Suprapubic skin (tissue), 4 donors: ENCODE data around the gene IL17B. TPM values are rescaled to one million over a fixed set of nuclear protein-coding genes. Genes with fewer than 3 reads are reported as not detected.

Experiments
- DNase-seq, 2 donors: peaks; one replicate each; pipeline ENCODE4 v3.0.0-alpha.2; 2019; ENCODE audit warnings: low spot score in 2 of 2
- H3K27ac ChIP-seq: fragments of 200-600 bp; sonication (generic); one replicate; pipeline ENCODE4 v1.5.1; 2019
- H3K27me3 ChIP-seq: fragments of 200-600 bp; sonication (generic); one replicate; pipeline ENCODE4 v1.5.1; 2019
- H3K36me3 ChIP-seq: fragments of 200-600 bp; sonication (generic); one replicate; pipeline ENCODE4 v1.5.1; 2019
- H3K4me1 ChIP-seq: fragments of 200-600 bp; sonication (generic); one replicate; pipeline ENCODE4 v1.5.1; 2019
- H3K4me3 ChIP-seq: fragments of 200-600 bp; sonication (generic); one replicate; pipeline ENCODE4 v1.5.1; 2019; ENCODE audit warnings: mild to moderate bottlenecking
- H3K9me3 ChIP-seq: fragments of 200-600 bp; sonication (generic); one replicate; pipeline ENCODE4 v1.5.1; 2019
- CTCF ChIP-seq, 2 donors: fragments of 200-600 bp in 1 of 2; fragments of 450-650 bp in 1 of 2; sonication (generic) in 1 of 2; IDR thresholded peaks; one replicate each; pipeline ENCODE4 v1.5.1; 2016 to 2019; ENCODE audit warnings: antibody characterized with exemption in 2 of 2, mild to moderate bottlenecking in 1 of 2, moderate library complexity in 1 of 2
- EP300 ChIP-seq: sonication (generic); formaldehyde crosslinking; IDR thresholded peaks from one replicate; pipeline ENCODE4 v1.6.1; 2017; ENCODE audit warnings: antibody characterized with exemption
- POLR2A ChIP-seq, 2 donors: fragments of 450-650 bp; IDR thresholded peaks; one replicate each; pipeline ENCODE4 v1.6.1; 2017; ENCODE audit warnings: antibody characterized with exemption in 2 of 2, mild to moderate bottlenecking in 2 of 2, moderate library complexity in 2 of 2
- POLR2AphosphoS5 ChIP-seq, 3 donors: sonication (generic); formaldehyde crosslinking; IDR thresholded peaks; one replicate each; pipeline ENCODE4 v1.6.1; 2017; ENCODE audit warnings: antibody characterized with exemption in 3 of 3
- WGBS: methylation state at CpG from one replicate; pipeline ENCODE4 v1.1.5; 2018; 5-methylcytosine and 5-hydroxymethylcytosine counted together
- total RNA-seq, 4 donors: library from RNA; depleted of rRNA; stranded (reverse); fragments of >200 nt; gene quantifications; one replicate each; pipeline ENCODE4 v1.1.0, GENCODE V29; 2016

Gene IL17B
- total RNA-seq, 4 donors from 2014 or later = not detected

- Histone ChIP-seq H3K4me1 (peaks cover 25% of the 10 kb centered on the region), H3K27me3 (no peaks in the 10 kb centered on the region), H3K36me3 (peaks cover 6% of the 10 kb centered on the region), H3K9me3 (no peaks in the 10 kb centered on the region), H3K27ac (no peak overlapping the region), H3K4me3 (no peak overlapping the region)
- no peak for DNase-seq
- 77% methylated on average over 10 of the region's 10 CpGs for WGBS
- TF ChIP-seq POLR2AphosphoS5 (IDR thresholded peaks at IDR 0.05) = no peak
- no peak for TF ChIP-seq POLR2A (IDR thresholded peaks at IDR 0.05)
- TF ChIP-seq CTCF (IDR thresholded peaks at IDR 0.05) = no peak
- TF ChIP-seq EP300 = no peak
Measured at GRCh38 chr5:149424371-149425315, 45.6 kb upstream of the IL17B start.

GRCh38 chr5:149423794-149424268 lies 44.7 kb upstream of the IL17B start:
- Histone ChIP-seq H3K27me3 (no peaks in the 10 kb centered on the region), H3K36me3 (peaks cover 6% of the 10 kb centered on the region), H3K9me3 (no peaks in the 10 kb centered on the region), H3K27ac (no peak overlapping the region), H3K4me3 (no peak overlapping the region), H3K4me1 (peaks cover 26% of the 10 kb centered on the region)
- WGBS = 80% methylated on average over 7 of the region's 7 CpGs
- no peak for DNase-seq
- TF ChIP-seq EP300 (no peak), CTCF (IDR thresholded peaks at IDR 0.05) (no peak), POLR2A (IDR thresholded peaks at IDR 0.05) (no peak), POLR2AphosphoS5 (IDR thresholded peaks at IDR 0.05) (no peak)

- Histone ChIP-seq H3K4me1 (peaks cover 24% of the 10 kb centered on the region), H3K36me3 (peaks cover 6% of the 10 kb centered on the region), H3K27ac (peak overlapping the region; percentile 15), H3K4me3 (no peak overlapping the region), H3K9me3 (no peaks in the 10 kb centered on the region), H3K27me3 (no peaks in the 10 kb centered on the region)
- 63% methylated on average over 9 of the region's 9 CpGs for WGBS
- TF ChIP-seq POLR2AphosphoS5 (IDR thresholded peaks at IDR 0.05) (no peak), POLR2A (IDR thresholded peaks at IDR 0.05) (no peak), EP300 (no peak), CTCF (IDR thresholded peaks at IDR 0.05) (no peak)
- DNase-seq = no peak
Measured at GRCh38 chr5:149423049-149423793, 44.1 kb upstream of the IL17B start.

- TF ChIP-seq EP300 (no peak), CTCF (IDR thresholded peaks at IDR 0.05) (no peak), POLR2A (IDR thresholded peaks at IDR 0.05) (no peak), POLR2AphosphoS5 (IDR thresholded peaks at IDR 0.05) (no peak)
- WGBS = 37% methylated on average over 14 of the region's 19 CpGs
- H3K4me1 ChIP-seq = peaks cover 29% of the 10 kb centered on the region
- no peak for DNase-seq
- H3K36me3 ChIP-seq = peaks cover 6% of the 10 kb centered on the region
- H3K4me3 ChIP-seq = no peak overlapping the region
- no peaks in the 10 kb centered on the region for H3K27me3 ChIP-seq
- H3K27ac ChIP-seq = no peak overlapping the region
- H3K9me3 ChIP-seq = no peaks in the 10 kb centered on the region
Measured at GRCh38 chr5:149422366-149423048, 43.4 kb upstream of the IL17B start.
